Left ventricle myocardium inferior (tissue), 1 donor: ENCODE data around the gene ZC3HAV1. TPM values are rescaled to one million over a fixed set of nuclear protein-coding genes. Genes with fewer than 3 reads are reported as not detected.

ENCODE experiments used
- DNase-seq: peaks from one replicate; pipeline ENCODE4 v3.0.0-alpha.2; 2020
- H3K27ac ChIP-seq: fragments of 200-600 bp; replicated peaks from 2 replicates; pipeline ENCODE4 v1.8.0; 2021
- H3K27me3 ChIP-seq: fragments of 200-600 bp; 2 replicates; pipeline ENCODE4 v1.8.0; 2021; ENCODE audit warnings: low read depth
- H3K36me3 ChIP-seq: fragments of 200-600 bp; 2 replicates; pipeline ENCODE4 v1.8.0; 2021
- H3K4me1 ChIP-seq: fragments of 200-600 bp; 2 replicates; pipeline ENCODE4 v1.8.0; 2021
- H3K4me3 ChIP-seq: fragments of 200-600 bp; 2 replicates; pipeline ENCODE4 v1.8.0; 2021; ENCODE audit warnings: mild to moderate bottlenecking, moderate library complexity
- H3K9me3 ChIP-seq: fragments of 200-600 bp; replicated peaks from 2 replicates; pipeline ENCODE4 v1.8.0; 2021
- CTCF ChIP-seq: fragments of 200-600 bp; IDR thresholded peaks from 2 replicates; pipeline ENCODE4 v1.8.0; 2021; ENCODE audit warnings: antibody characterized with exemption, mild to moderate bottlenecking, borderline replicate concordance
- intact Hi-C: fragments of 100-400 bp; cut with micrococcal nuclease; formaldehyde crosslinking; loops from one replicate; pipeline ENCODE4 v1.11.0; 2022
- long read RNA-seq: library from polyadenylated mRNA; unstranded; transcript quantifications from one replicate; pipeline ENCODE4 v2.0.0, GENCODE V29; 2021
- total RNA-seq: library from RNA; stranded (reverse); fragmentation: NEBNext Ultra II Directional; extraction: Animal tissue kit (Norgen Biotek cat#: 25700); gene quantifications from one replicate; pipeline ENCODE4 v1.2.1, GENCODE V29; 2021
- donor health status: DM: no; HTN: yes; CAD: no; lungs with severe emphysema.

The ZC3HAV1 gene
- total RNA-seq, result 6.8 TPM
- long read RNA-seq, partial matches to known transcripts, result 0 of 2 reads
- long read RNA-seq, other reads (novel, unspliced or antisense), result 2 of 2 reads

- peaks cover 54% of the 10 kb centered on the region for H3K4me1 ChIP-seq
- intact Hi-C loops, result no loop called here
- peak within 1 kb of the TSS; percentile 87 for H3K4me3 ChIP-seq
- no peaks in the 10 kb centered on the region for H3K27me3 ChIP-seq
- peak; percentile 88 for DNase-seq
- no peaks in the 10 kb centered on the region for H3K9me3 ChIP-seq
- TF ChIP-seq CTCF, result peak; percentile 21
- H3K27ac ChIP-seq, result peak within 1 kb of the TSS; percentile 96
- no peaks in the 10 kb centered on the region for H3K36me3 ChIP-seq
These were observed at the start of gene ZC3HAV1 for GRCh38 chr7:139109188-139109982. TSS of gene ZC3HAV1 (minus strand) at chr7:139109720. CDS start at chr7:139109331, 389 bp downstream.

- TF ChIP-seq CTCF, result no peak
- Histone ChIP-seq H3K27ac (no peak overlapping the region), H3K4me1 (no peaks in the 10 kb centered on the region), H3K9me3 (peaks cover 9% of the 10 kb centered on the region), H3K4me3 (no peak overlapping the region), H3K27me3 (no peaks in the 10 kb centered on the region), H3K36me3 (peaks cover 10% of the 10 kb centered on the region)
- no peak for DNase-seq
- intact Hi-C loops, result no loop called here
These were observed 44.3 kb upstream of the ZC3HAV1 start for GRCh38 chr7:139153832-139154231.

GRCh38 chr7:139152149-139152548 lies 42.6 kb upstream of the ZC3HAV1 start:
- no peaks in the 10 kb centered on the region for H3K4me1 ChIP-seq
- no peak overlapping the region for H3K4me3 ChIP-seq
- no peak overlapping the region for H3K27ac ChIP-seq
- no peaks in the 10 kb centered on the region for H3K9me3 ChIP-seq
- no peaks in the 10 kb centered on the region for H3K27me3 ChIP-seq
- DNase-seq, result no peak
- peaks cover 8% of the 10 kb centered on the region for H3K36me3 ChIP-seq
- no peak for TF ChIP-seq CTCF
- intact Hi-C loops, result no loop called here

- intact Hi-C loops, result no loop called here
- Histone ChIP-seq H3K27ac (no peak overlapping the region), H3K36me3 (peaks cover 8% of the 10 kb centered on the region), H3K9me3 (no peaks in the 10 kb centered on the region), H3K4me1 (peaks cover 6% of the 10 kb centered on the region), H3K27me3 (no peaks in the 10 kb centered on the region), H3K4me3 (no peak overlapping the region)
- TF ChIP-seq CTCF, result no peak
- no peak for DNase-seq
These were observed 29.6 kb upstream of the ZC3HAV1 start for GRCh38 chr7:139139150-139139549.

- Histone ChIP-seq H3K4me1 (peaks cover 19% of the 10 kb centered on the region), H3K9me3 (no peaks in the 10 kb centered on the region)
- intact Hi-C loops, result no loop called here
These were observed 24.0 kb upstream of the ZC3HAV1 start for GRCh38 chr7:139133335-139134139.

More at GRCh38 chr7:139133335-139134139, 24.0 kb upstream of the ZC3HAV1 start:
- H3K4me3 ChIP-seq, result peak overlapping the region; percentile 72
- TF ChIP-seq CTCF, result no peak
- H3K36me3 ChIP-seq, result no peaks in the 10 kb centered on the region
- H3K27me3 ChIP-seq, result no peaks in the 10 kb centered on the region
- peak; percentile 88 for DNase-seq
- H3K27ac ChIP-seq, result peak overlapping the region; percentile 75
